HG02588 (cell line): ENCODE data around the gene RAB35.

ENCODE experiments used
- ATAC-seq: cut with Tn5 transposase; IDR thresholded peaks from one replicate; pipeline ENCODE4 v1.9.1; 2021; ENCODE audit warnings: mild to moderate bottlenecking, moderate library complexity; ENCODE audit not compliant: unreplicated experiment

The RAB35 gene

DNA sequence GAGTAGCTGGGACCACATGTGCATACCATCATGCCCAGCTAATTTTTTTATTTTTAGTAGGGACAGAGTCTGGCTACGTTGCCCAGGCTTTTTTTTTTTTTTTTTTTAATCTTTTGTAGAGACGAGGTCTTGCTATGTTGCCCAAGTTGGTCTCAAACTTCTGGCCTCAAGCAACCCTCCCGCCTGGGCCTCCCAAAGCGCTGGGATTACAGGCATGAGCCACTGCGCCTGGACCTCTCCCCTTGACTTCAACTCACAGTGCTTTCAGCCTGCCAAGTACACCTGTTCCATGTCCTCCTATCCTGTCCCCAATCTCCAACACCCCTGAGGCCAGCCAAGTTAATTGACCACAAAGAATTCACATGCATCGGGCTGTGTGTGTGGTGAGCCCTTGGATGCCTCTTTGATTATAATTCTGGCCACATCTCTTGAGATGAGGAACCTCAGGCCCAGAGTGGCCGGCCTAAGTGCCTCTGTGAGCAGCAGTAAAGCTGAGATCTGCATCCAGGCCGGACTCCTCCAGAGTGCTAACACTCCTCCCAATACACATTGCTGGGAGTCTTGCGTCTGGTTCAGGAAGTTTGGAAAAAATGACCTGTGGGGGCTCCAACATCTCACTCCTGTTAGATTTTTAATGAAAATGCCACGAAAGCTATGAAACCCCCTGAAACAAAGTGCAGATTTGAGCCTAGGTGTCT, 6.8 kb downstream of the RAB35 start:
- ATAC-seq, result no peak

GRCh38 chr12:120106151-120106550, 10.4 kb downstream of the RAB35 start:
- ATAC-seq, result no peak

DNA sequence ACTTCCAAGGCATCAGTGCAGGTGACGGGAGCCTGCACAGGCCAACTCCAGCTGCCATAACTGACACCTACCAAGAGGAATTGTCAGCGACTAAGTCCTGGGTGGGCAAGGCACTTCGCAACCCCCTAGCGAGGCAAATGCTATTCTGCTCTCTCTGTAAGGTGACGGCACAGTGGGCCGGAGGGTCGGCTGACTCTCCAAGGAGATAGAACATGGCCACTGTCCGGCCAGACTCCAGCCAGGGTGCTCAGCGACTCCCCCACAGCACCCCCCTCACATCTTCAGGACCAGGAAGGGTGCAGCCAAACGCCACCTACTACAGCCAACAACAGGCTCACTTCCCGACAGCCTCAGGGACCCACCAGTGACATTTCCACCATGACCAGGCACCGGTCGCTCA, 13.2 kb downstream of the RAB35 start:
- no peak for ATAC-seq

DNA sequence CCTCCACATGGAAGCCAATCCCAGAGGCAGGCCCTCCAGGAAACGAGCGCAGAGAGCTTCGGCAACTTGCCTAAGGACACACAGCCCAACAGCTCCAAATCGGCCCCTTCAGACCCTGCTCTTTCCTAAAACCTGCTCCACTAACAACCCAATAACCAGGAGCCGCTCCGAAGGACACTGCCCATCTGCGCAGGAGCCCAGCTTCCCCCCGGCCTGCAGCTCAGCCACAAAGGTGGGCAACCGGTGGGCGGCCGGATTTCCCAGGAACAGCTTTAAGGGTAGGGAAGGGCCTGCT, 13.6 kb downstream of the RAB35 start:
- no peak for ATAC-seq

- ATAC-seq, result no peak
These were observed 14.1 kb downstream of the RAB35 start for GRCh38 chr12:120102189-120103043.

DNA sequence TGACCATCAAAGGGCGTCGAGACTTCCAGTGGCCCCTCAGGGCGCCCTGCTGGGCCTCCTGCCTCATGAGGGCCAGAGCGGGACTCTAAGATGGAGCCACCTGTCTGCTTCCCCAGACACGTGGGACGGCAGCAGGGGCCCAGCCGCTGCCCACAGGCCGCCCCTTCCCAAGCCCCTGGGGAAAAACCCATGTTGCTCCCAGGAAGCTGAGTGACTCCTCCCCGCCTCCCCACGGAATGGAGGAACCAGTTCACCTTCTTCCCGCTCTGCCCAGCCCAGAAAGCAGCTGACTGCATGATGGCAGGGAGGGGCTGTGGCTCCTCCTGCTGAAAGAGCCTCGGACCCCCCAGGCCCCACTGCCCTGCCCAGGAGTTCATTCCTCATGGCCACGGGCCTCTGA, 14.9 kb downstream of the RAB35 start:
- no peak for ATAC-seq

- ATAC-seq, result no peak
These were observed 15.4 kb downstream of the RAB35 start for GRCh38 chr12:120101182-120101581.

GRCh38 chr12:120100630-120101029, 15.9 kb downstream of the RAB35 start:
- ATAC-seq, result no peak

GRCh38 chr12:120099738-120100137, 16.8 kb downstream of the RAB35 start:
- no peak for ATAC-seq

- ATAC-seq, result no peak
These were observed 17.6 kb downstream of the RAB35 start for GRCh38 chr12:120098756-120099470.

DNA sequence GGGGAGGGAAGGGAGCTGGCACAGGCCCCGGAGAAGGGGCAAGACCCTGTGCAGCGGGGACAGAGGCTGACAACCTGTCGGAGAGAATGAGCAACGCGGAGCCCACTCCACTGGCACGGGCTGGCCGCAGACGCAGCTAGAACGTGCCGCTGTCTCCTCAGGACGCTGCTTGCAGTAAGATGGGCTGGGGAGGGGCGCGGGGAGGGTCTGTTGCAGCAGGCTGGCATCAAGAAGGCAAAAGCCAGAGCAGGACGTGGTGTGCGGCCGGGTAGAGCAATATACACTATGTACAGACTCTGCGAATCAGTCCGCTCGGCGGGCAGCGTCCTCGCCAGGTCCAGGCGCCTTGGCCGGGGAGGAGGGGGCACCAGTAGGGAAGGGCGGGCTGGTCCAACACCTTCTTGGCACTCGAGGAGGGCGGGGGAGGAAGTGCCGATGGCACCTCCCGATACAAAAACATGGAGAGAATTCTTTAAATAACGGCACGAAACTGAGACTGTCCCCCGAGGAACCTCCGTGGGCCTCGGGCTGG, 19.8 kb downstream of the RAB35 start:
- ATAC-seq, result no peak

DNA sequence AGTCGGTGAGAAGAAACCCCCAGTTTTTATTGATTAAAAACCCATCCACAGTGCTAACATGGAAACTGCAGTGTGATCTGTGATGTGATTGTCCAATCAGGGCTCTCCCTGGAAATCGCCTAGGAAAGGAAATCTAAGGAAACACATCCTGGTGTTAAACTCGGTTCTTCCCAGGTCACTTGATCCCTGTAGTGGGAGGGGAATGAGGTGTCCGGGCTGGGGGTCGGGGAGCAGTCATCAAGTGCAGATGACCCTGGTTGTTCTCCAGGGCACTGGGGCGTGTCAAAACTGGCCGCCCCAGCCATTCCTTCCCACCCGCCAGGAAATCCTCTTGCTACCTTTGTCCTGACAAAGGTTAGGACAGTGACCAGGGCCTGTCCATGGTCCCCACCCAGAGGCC, 20.8 kb downstream of the RAB35 start:
- no peak for ATAC-seq

GRCh38 chr12:120095331-120095730, 21.2 kb downstream of the RAB35 start:
- no peak for ATAC-seq

- ATAC-seq, result no peak
These were observed 22.1 kb downstream of the RAB35 start for GRCh38 chr12:120094485-120094884.

DNA sequence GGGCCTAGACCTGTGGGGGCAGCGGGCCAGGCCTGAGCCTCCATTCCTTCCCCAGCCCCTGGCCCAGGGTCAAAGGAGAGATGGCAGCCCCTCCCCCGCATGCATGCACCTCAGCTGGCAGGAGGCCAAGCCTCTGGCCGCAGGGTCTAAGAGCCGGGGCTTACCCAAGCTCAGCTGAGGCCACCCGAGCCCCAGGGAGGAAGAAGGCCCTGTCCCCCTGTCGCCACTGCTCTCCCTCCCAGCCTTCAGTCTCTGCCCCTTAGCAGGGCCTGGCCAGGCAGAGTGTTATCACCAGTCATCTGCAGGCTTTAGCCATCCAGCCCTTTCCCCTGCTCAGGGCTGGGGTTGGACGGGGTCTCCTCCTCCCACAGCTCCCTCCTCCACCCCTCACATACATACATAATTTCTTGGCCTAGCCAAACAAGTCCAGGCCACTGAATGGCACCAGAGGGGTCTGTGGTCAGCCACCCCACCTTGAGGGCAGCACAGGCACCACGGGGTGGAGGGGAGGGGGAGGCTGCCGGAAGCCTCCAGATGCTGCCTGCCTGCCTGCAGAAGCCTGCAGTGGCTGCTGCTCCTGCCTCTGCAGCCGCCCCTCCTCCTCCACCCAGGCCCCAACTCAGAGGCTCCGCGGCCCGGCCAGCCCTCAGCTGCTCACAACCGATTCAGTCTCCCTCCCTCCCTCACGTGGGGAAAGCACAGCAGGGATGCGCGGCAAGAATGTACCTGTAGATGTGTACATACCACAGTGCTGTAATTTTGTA, 22.8 kb downstream of the RAB35 start:
- no peak for ATAC-seq

DNA sequence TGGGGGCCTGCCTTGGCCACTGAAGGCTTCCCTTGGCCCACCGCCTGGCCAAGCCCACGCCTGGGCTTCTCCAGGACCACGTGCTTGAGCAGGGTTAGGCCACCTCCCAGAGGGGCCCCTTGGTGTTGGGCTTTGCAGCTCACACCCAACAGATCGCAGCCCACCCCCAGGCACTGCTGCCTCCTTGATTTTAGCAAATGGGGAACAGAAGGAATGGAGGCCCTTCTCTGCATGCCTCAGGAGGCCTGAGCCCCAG, 23.3 kb downstream of the RAB35 start:
- no peak for ATAC-seq

DNA sequence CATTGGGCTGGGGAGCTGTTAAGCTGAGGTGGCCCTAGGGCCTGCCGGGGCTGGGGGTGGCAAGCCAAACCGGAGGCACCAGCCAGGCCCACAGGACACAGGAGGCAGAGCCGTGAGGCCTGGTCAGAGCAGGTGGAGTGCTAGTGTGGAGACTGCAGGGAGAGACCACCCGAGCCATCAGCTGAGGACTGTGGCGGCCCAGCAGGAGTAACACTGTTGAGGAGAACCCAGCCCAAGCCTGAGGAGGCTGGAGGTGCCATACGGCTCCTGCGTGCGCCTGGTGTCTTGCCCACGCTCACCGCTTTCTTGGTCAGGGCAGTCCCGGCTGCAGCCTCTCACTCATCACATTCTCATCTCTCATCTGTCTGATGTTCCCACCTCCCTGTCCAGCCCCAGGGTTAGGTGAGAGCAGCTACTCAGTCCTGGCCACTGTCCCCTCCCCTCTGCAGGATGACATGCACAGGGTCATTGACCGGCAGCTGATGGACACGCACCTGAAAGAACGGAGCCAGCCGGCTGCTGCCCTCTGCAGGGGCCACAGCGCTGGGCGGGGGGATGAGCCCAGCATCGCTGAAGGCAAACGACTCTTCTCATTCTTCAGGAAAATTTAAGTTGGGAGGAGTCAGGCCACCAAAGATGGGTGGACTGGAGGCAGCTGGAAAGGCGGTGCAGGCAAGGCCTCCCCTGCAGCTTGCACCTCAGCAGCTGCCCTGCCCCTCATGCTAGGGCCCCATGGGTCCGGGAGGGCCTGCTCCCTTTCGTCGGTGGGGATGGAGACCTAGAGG, 23.8 kb downstream of the RAB35 start:
- ATAC-seq, result no peak

- ATAC-seq, result no peak
These were observed 25.0 kb downstream of the RAB35 start for GRCh38 chr12:120091371-120092090.

DNA sequence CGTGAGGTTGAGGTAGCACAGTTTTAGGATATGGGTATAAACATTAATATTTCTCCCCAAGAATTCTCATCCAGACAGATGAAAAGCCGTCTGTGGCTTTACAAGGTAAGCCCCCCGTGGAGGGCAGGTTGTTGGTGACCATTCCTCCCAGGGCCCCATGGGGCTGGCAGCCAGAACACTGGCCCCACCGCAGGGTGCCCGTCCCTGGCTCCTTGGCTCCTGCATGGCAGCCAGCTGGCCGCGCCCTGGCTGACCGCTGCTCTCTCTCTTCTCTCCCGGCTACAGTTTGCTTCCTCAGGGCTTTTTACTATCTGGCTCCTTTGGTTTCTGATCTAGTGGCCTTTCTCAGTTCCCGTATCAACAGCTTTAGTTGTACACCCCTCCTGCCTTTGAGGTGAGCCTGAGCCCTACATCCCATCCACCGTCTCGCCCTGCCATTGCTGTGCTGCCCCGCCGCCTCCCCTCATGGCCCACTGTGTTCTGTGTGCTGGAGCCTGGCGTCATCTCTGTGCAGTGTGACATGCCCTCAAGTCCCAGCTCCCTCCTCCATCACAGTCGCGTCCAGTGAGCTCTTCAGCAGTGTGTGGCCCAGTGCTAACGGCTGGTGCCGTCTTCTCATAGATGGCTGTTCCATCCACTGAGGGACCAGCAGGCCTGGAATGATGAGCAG, 25.8 kb downstream of the RAB35 start:
- ATAC-seq, result no peak
